Right ventricle myocardium inferior (tissue), 1 donor: ENCODE measurements around the gene WIPF3. TPM values are rescaled to one million over a fixed set of nuclear protein-coding genes. Genes with fewer than 3 reads are reported as not detected.
"Not testable (repeated sequence)": the region's sequence is repeated elsewhere in the genome, so short reads cannot be mapped to it uniquely, and the experiment has no call there.

Experiments used
- ATAC-seq: fragments of 200-7000 bp; cut with Tn5 transposase; one replicate; pipeline ENCODE4 v1.9.1; 2020; ENCODE audit warnings: mild to moderate bottlenecking, moderate library complexity
- DNase-seq: peaks from one replicate; pipeline ENCODE4 v3.0.0; 2021; ENCODE audit errors: missing footprints
- intact Hi-C: fragments of 100-400 bp; cut with DNase I; formaldehyde crosslinking; loops from one replicate; pipeline ENCODE4 v1.11.0; 2022
- total RNA-seq: library from RNA; stranded (reverse); fragmentation: NEBNext Ultra II Directional; extraction: Animal tissue kit (Norgen Biotek cat#: 25700); gene quantifications from one replicate; pipeline ENCODE4 v1.2.1, GENCODE V29; 2021
- donor health status: DM: no; HTN: yes; CAD: no; lungs with severe emphysema.

Gene WIPF3
- total RNA-seq, 1 donor from 2014 or later: 5.5 TPM

DNA sequence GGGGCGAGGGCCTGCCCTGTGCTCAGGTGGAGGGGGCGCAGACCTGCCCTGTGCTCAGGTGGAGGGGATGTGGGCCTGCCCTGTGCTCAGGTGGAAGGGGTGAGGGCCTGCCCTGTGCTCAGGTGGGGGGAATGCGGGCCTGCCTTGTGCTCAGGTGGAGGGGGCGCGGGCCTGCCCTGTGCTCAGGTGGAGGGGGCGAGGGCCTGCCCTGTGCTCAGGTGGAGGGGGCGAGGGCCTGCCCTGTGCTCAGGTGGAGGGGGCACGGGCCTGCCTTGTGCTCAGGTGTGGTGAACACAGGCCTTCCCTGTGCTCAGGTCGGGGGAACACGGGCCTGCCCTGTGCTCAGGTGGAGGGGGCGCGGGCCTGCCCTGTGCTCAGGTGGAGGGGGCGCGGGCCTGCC, 84.5 kb downstream of the WIPF3 start:
- intact Hi-C loops, DNase-seq, ATAC-seq: not testable (repeated sequence)

DNA sequence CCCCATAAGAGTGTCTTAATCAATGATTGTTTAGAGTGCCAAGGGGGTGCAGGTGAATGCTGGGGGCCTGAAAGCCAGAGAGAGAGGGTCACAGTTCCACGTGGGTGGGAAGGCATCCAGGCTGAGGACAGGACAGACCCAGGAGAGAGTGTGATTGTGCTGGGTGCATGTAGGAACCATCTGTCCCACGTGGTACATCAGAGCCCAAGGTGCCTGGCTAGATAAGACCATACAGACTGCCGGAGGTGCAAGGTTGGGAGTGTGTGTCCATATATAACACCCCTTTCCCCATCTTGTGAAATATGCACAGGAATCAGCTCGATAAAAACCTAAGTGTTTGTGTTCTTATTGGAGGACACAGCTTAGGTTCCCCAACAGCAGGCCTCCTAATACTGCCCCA, 85.5 kb downstream of the WIPF3 start:
- intact Hi-C loops: no loop called here
- no peak for DNase-seq
- ATAC-seq: no peak

DNA sequence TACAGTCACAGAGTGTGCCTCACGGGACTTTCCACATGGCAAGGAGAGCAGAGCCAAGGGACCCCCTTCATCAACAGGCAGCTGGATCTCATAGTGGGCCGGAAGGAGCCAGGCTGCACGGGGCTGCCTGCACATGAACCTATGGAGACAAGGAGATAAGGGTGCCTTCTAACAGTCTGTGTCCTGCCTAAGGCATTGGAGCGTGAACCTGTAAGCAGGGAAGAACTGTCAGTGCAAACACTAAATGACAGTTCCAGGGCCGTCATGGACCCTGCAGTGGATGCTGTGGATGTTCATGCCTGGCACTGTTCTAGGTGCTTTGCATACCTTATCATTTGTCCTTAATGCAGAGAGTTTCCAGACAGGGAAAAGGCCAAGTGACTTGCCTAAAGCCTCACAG, 85.9 kb downstream of the WIPF3 start:
- intact Hi-C loops: no loop called here
- DNase-seq (no peak), ATAC-seq (no peak)

DNA sequence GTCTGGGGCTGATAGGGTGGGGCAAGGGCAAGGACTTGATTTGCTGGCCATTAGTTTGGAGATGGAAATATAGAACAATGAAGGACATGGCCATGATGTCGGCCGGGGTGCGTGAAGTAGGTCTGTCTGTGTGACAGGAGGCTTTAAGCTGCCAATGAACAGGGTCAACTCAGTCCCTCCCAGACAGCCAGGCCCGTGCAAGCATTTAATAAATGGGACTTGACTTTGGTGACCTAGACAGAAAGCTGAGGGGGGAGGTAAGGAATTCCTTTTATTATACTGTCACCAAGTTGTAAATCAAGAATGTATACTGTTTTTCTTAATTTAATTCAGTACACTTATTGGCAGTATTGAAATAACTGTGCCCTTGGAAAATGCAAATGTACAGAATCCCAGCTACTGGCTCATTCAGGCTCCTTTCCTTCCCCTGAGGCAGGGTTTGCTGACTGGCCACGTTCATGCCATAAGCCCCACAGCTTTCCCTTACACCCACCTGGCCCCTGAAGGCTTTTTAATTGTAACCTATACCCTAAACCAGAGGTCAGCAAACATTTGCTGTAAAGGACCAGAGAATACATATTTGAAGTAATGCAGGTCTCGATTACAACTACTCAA, 87.2 kb downstream of the WIPF3 start:
- intact Hi-C loops: no loop called here
- DNase-seq: no peak
- no peak for ATAC-seq

DNA sequence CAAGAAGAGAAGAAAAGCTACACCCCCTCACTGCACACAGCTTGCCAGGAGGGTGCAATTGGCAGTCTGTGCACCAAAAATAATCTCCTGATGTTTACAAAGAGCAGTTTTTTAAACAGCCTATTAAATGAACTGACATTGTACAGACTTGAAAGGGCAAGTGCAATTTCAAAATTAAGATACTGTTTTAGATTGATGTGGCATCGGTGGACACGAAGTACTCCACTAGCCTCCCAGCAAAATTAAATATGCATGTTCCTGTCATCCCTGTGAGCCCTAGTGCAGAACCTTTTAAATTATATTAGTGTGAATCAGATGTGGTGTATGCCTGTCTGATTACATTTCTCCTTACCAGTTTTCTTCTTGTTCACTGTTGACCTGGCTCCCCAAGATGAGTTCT, 87.9 kb downstream of the WIPF3 start:
- intact Hi-C loops: no loop called here
- DNase-seq (no peak), ATAC-seq (no peak)

DNA sequence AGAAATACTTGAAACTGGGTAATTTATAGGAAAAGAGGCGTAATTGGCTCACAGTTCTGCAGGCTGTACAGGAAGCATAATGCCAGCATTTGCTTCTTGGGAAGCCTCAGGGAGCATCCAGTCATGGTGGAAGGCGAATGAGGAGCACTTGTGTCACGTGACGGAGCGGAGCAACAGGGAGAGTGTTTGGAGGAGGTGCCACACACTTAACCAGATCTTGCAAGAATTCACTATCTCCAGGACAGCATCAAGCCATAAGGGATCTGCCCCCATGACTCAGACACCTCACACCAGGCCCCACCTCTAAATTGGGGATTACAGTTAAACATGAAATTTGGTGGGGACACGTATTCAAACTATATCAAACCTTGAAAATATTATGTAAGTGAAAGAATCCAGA, 89.3 kb downstream of the WIPF3 start:
- intact Hi-C loops: no loop called here
- DNase-seq: no peak
- no peak for ATAC-seq

DNA sequence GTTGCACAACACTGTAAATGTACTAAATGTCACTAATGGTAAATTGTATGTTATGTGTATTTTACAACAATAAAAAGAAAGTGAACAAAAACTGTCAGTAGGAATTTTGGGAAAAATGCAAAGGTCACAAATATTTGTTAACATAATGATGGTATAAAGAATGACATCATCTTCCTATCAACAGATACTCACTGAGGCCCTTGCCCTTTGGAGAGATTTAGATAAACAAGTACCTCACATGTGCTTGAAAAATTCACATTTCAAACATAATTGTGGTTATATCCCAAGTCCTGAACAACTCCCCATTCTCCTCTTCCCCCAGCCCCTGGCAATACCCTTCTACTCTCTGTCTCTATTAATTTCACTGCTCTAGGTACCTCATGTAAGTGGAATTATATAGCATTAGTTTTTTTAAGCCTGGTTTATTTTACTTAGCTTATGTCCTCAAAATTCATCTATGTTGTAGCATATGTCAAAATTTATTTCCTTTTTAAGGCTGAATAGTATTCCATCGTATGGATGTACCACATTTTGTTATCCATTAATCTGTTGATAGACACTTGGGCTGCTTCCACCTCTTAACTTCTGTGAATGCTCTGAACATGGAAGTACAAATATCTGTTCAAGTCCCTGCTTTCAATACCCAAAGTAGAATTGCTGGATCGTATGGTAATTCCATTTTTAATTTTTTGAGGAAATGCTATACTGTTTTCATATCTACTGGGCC, 90.5 kb downstream of the WIPF3 start:
- no peak for ATAC-seq
- intact Hi-C loops: no loop called here
- no peak for DNase-seq

DNA sequence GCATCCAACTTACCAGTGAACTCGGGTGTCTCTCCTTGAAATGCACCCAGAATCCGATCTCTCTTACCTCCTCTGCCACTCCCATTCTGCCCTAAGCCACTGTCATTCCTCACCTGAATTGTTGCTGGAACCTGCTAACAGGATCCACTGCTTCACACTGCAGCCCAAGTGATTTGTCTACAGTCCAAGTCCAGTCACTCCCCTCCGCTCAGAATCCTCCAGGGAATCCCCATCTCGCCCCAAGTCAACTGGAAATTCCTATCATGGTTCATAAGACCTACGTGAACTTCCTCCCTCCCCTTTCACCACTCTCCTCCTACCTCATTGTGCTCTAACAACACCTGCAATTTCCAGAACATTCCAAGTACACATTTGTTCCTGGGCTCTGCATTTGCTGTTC, 92.0 kb downstream of the WIPF3 start:
- no peak for DNase-seq
- ATAC-seq: no peak
- intact Hi-C loops: no loop called here

DNA sequence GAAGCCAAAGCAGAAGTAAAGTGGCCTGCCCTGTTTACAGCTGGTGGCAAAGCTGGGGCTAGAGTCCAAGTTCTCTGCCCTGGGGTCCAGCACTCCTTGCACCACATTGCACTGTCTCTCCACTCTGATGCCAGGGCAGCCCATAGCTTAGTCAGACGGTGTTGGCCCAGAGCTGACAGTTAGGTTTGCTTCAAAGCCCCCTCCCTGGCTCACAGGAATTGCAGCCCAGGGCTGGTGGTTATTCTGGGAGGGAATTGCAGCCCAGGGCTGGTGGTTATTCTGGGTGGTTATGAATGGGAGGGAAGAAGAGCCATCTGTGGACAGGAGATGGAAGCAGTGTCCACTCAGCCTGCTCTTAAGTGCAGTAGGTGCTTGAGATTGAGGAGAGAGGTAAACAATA, 94.4 kb downstream of the WIPF3 start:
- intact Hi-C loops: no loop called here
- no peak for DNase-seq
- ATAC-seq: no peak

DNA sequence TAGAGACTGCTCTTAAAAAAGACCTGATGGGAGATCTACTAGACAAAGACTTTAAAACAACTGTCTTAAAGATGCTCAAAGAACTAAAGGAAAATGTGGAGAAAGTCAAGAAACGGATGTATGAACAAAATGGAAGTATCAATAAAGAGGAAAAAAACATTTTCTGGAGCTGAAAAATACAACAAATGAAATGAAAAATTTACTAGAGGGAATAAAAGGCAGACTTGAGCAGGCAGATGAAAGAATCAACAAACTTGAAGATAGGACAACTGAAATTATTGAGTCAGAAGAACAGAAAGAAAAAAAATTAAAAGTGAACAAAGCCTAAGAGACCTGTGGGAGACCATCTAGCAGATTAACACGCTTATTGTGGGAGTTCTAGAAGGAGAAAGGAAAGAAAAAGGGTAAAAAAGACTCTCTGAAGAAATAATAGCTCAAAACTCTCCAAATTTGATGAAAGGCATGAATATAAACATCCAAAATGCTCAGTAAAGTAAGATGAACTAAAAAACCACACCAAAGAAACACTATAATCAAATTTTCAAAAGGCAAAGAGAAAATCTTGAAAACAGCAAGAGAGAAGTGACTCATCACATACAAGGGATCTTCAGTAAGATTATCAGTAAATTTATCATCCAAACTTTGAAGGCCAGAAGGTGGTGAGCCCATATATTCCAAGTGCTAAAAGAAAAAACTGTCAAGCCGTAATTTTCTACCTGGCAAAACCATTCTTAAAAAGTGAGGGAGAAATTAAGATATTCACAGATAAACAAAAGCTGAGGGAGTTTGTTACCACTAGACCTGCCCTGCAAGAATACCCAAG, 100.1 kb downstream of the WIPF3 start:
- DNase-seq: no peak
- intact Hi-C loops: no loop called here
- no peak for ATAC-seq

DNA sequence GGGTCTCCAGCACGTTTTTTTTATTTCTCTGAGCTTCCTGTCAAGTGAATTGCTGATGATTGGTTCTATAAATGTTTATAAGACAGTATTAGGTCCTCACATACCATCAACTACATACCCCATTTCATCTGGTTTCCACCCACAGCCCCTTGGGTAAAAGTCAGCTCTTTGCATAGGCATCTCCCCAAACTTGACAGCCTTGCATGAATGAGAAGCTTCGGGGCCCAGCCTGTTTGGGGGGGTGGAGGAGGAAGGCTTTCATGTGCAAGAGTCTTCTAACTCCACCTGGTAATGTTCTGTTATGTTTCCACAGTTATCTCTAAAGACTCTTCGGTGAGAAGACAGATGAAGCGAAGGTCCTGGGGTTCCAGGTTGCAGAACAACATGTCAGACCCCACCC, 107.9 kb downstream of the WIPF3 start:
- intact Hi-C loops: no loop called here
- DNase-seq (no peak), ATAC-seq (no peak)

DNA sequence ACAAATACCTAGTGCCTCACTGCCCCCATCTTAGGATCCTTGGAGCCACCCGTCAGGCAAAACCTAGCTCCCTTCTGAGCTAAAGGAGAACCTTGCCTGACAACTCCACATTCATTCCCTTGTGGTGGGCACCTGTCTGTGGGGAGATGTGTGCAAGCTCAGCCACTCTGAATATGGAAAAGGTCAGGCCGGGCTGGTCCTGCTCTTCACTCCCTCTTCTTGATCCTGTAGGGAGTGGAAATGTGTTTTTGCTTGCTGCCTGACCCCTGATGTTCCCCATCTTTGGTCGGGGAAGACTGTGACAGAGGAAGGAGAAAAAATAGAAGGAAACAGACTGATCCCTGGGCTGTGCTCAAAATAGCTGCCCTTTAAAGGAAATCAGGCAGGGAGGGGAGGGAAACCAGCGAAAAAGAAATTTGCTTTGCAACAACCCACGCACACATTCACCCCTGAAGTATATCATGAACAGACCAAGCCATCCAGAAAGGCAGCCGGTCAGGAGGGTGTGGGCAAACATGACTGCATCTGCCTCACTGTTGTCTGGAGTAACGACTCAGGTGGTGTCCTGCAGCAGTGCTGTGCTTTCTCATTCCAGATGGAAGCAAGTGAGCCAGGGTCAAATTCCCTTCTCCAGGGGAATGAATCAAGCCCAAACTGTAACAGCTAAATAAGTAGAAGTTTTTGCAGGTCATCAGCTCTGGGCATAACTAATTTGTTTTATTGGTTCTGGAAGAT, 109.3 kb downstream of the WIPF3 start:
- ATAC-seq (no peak), DNase-seq (no peak)
- intact Hi-C loops: no loop called here

DNA sequence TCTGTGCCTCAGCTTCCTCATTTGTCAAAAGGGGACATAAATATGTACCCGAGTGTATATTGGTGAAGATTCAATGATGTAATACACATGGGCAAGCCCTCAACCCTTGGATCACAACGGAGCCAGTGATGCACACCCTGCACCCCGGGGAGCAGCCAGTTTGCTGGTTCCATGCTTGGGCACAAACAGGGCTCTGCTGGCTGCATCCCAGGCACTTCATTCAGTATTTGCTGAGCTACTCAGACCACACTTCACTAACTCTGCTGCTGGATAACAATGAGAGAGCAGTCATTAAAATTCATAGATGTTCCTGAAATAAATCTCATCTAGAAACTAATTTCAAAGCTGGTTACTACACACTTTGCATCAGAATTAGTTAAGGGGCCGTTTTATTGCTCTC, 111.3 kb downstream of the WIPF3 start:
- no peak for ATAC-seq
- DNase-seq: no peak
- intact Hi-C loops: no loop called here

DNA sequence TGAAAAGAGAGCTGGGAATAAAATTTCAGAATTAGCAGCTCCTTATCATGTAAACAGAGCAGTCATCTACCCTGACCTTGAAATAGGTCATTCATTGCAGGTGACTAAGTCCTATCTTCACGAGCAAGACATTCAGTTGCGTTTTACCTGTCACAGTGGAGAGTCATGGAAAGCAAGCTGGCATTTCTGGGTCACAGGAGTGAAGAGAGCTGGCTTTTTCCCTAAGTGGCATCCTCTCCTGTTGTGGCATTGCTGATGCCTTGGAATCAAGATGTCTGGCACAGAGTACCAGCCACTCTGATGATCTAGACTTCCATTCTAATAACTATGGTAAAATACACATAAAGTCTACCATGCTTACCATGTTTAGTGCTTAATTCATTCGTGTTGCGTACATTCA, 112.5 kb downstream of the WIPF3 start:
- DNase-seq: no peak
- no peak for ATAC-seq
- intact Hi-C loops: no loop called here

DNA sequence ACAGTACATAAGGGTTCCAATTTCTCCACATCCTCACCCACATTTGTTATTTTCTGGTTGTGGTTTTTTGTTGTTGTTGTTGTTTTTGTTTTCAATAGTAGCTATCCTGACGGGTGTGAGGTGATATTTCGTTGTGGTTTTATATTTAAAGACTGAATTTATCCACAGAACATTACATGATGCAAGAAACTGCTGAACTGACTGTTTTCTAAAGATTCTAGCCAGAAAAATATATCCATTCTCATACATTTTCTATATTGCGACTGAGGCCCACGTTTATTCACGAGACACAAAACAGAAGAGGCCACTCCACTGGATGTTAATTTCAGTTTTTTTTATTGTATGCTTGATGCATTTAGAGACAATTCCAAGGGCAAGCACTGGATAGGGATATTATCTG, 113.5 kb downstream of the WIPF3 start:
- intact Hi-C loops: loop anchor here (5.0 kb wide), 2 partner anchors 112 to 282 kb away; partner anchors contain the start of gene WIPF3
- ATAC-seq (no peak), DNase-seq (no peak)

DNA sequence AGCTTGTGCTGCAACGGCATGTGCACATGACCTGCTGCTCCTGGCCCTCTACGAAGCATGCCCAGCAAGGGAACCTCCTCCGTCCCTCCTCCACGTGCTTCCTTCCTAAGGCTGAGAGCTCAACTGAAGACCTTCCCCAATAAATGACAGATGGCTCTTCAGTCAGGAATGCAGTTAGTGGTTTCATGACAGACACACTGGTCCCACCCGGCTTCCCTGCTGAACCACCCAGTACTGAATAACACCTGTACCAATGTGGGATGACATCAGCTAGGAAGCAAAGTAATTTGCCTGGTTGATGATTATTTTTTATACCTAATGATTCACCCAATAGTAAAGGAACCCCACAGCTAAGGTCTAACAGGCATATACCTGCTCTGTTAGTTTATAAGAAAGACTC, 114.2 kb downstream of the WIPF3 start:
- ATAC-seq: no peak
- DNase-seq: no peak
- intact Hi-C loops: loop anchor here (5.0 kb wide), 2 partner anchors 113 to 283 kb away; partner anchors contain the start of gene WIPF3

DNA sequence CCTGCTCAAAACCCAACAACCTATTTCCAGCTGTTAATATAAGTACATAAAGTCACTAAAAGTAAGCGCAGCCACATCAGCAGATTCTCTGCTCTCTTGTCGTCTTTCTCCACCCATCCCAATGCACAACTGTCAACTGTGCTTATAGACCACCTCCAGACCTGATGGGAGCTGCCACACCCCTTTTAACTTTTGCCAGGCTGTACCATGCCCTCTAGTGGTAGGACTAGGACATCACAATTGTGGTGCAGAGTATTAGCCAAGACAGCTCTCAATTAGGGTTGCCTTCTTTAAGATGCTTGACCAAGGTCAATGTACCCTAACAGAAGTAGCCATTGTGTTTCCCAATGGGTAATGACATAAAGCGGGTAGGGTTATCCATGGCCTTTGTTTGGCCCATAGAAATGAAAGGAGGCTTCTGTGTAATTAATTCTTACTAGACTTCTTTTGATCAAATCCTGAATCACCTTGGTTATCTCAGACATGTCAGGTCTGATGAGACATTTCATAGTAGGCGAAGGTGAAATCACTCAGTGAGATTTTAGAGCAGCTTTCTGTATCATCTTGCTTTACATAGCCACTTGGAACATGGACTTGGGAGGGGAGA, 115.2 kb downstream of the WIPF3 start:
- intact Hi-C loops: loop anchor here (1.0 to 5.0 kb wide), 3 partner anchors 114 to 284 kb away; partner anchors contain the start of gene WIPF3
- DNase-seq (no peak), ATAC-seq (peak; percentile 87)

DNA sequence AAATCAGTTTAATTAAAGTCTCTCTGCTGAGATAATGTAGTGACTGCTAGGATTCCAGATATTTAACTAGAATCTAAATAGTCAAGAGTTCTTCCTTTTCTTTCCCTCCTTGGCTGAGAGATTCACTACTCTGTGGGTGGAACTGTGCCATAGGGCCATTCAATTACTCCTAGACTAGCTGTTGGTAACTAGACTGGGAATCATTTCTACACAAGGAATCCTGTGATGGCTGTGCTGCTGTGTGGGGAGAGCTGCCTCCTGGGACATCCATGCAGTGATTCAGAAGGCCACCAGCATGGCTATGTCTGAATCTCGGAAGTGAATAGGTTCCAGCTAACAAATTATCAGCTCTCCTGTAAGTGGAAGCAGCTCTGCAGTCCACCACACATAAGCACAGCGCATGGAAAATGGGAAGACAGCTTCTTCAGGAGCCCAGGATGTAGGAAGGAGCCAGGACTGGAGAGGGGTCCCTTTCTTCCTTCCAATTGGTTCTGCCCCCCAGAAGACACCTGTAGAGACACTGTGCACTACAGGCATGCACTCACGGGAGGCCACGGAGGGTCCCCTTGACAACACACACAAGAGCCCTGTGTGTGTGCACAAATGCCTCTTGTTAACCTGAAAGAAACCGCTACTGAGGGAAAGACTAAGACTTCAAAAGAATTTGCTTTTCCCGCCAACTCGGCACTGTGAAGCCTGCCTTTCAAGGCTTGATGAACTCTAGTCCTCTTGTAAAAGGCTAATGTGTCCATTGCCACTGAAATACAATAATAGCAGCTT, 116.8 kb downstream of the WIPF3 start:
- DNase-seq (no peak), ATAC-seq (no peak)
- intact Hi-C loops: loop anchor here (5.0 kb wide), 2 partner anchors 116 to 286 kb away; partner anchors contain the start of gene WIPF3
